H9 (cell line): ENCODE results near the gene CFI. TPM values are rescaled to one million over a fixed set of nuclear protein-coding genes. Genes with fewer than 3 reads are reported as not detected.

ENCODE experiments used
- DNase-seq: peaks from one replicate; pipeline ENCODE4 v3.0.0-alpha.2; 2017
- H2AFZ ChIP-seq: one replicate; pipeline ENCODE4 v1.6.1; 2013; ENCODE audit warnings: mild to moderate bottlenecking, low read length, control low read depth, moderate library complexity
- H2AK5ac ChIP-seq: 2 replicates; pipeline ENCODE4 v1.6.1; 2013; ENCODE audit warnings: low read length, control low read depth, mixed read lengths; ENCODE audit not compliant: insufficient read length
- H2BK120ac ChIP-seq: one replicate; pipeline ENCODE4 v1.6.1; 2013; ENCODE audit warnings: low read depth, mild to moderate bottlenecking, low read length, control low read depth, inconsistent platforms; ENCODE audit not compliant: poor library complexity, severe bottlenecking
- H2BK12ac ChIP-seq: 2 replicates; pipeline ENCODE4 v1.6.1; 2013; ENCODE audit warnings: low read length, control low read depth, mixed read lengths, low read depth; ENCODE audit not compliant: insufficient read length
- H2BK15ac ChIP-seq: 2 replicates; pipeline ENCODE4 v1.6.1; 2013; ENCODE audit warnings: low read depth, low read length, control low read depth
- H2BK20ac ChIP-seq: one replicate; pipeline ENCODE4 v1.6.1; 2013; ENCODE audit warnings: low read depth, mild to moderate bottlenecking, low read length, control low read depth, inconsistent platforms; ENCODE audit not compliant: poor library complexity, severe bottlenecking
- H2BK5ac ChIP-seq: 2 replicates; pipeline ENCODE4 v1.6.1; 2013; ENCODE audit warnings: low read length, control low read depth, mixed read lengths; ENCODE audit not compliant: insufficient read length
- H3K14ac ChIP-seq: 2 replicates; pipeline ENCODE4 v1.6.1; 2013; ENCODE audit warnings: low read length, control low read depth; ENCODE audit not compliant: insufficient read depth
- H3K18ac ChIP-seq: 2 replicates; pipeline ENCODE4 v1.6.1; 2013; ENCODE audit warnings: low read depth, mild to moderate bottlenecking, mixed read lengths, low read length, control low read depth; ENCODE audit not compliant: insufficient read length
- H3K23ac ChIP-seq: 2 replicates; pipeline ENCODE4 v1.6.1; 2013; ENCODE audit warnings: low read length, control low read depth, mixed read lengths, low read depth; ENCODE audit not compliant: insufficient read length
- H3K23me2 ChIP-seq: 2 replicates; pipeline ENCODE4 v1.6.1; 2013; ENCODE audit warnings: low read depth, mild to moderate bottlenecking, mixed read lengths, low read length, control low read depth; ENCODE audit not compliant: insufficient read length, poor library complexity, severe bottlenecking
- H3K27ac ChIP-seq: 2 replicates; pipeline ENCODE4 v1.5.1; 2013; ENCODE audit warnings: low read length, control low read depth, mixed read lengths, low read depth; ENCODE audit not compliant: insufficient read length
- H3K27me3 ChIP-seq: 2 replicates; pipeline ENCODE4 v1.6.1; 2013; ENCODE audit warnings: low read length, control low read depth, inconsistent platforms; ENCODE audit not compliant: insufficient read depth
- H3K4ac ChIP-seq: 2 replicates; pipeline ENCODE4 v1.6.1; 2013; ENCODE audit warnings: low read depth, mild to moderate bottlenecking, control low read depth, inconsistent platforms, low read length, moderate library complexity
- H3K4me1 ChIP-seq: 2 replicates; pipeline ENCODE4 v1.6.1; 2013; ENCODE audit warnings: low read length, control low read depth, inconsistent platforms; ENCODE audit not compliant: insufficient read depth
- H3K4me2 ChIP-seq: 2 replicates; pipeline ENCODE4 v1.6.1; 2013; ENCODE audit warnings: low read length, control low read depth, mixed read lengths; ENCODE audit not compliant: insufficient read length, insufficient read depth
- H3K56ac ChIP-seq: 2 replicates; pipeline ENCODE4 v1.6.1; 2013; ENCODE audit warnings: low read depth, mild to moderate bottlenecking, mixed read lengths, low read length, control low read depth; ENCODE audit not compliant: insufficient read length
- H3K79me1 ChIP-seq: 2 replicates; pipeline ENCODE4 v1.6.1; 2013; ENCODE audit warnings: low read depth, mild to moderate bottlenecking, moderate library complexity, low read length, control low read depth, inconsistent platforms; ENCODE audit not compliant: insufficient read depth, poor library complexity, severe bottlenecking
- H3K79me2 ChIP-seq: 2 replicates; pipeline ENCODE4 v1.6.1; 2013; ENCODE audit warnings: low read length, control low read depth, inconsistent platforms; ENCODE audit not compliant: insufficient read depth
- H3K9ac ChIP-seq: 2 replicates; pipeline ENCODE4 v1.6.1; 2013; ENCODE audit warnings: low read length, control low read depth, mixed read lengths; ENCODE audit not compliant: insufficient read length; ENCODE audit errors: extremely low read depth
- H3K9me3 ChIP-seq: one replicate; pipeline ENCODE4 v1.6.1; 2013; ENCODE audit warnings: low read depth, low read length, inconsistent platforms; ENCODE audit not compliant: control insufficient read depth
- H3T11ph ChIP-seq: one replicate; pipeline ENCODE4 v1.6.1; 2013; ENCODE audit warnings: mild to moderate bottlenecking, low read length, control low read depth, inconsistent platforms
- H4K20me1 ChIP-seq: one replicate; pipeline ENCODE4 v1.6.1; 2013; ENCODE audit not compliant: control insufficient read depth, insufficient read length, insufficient read depth
- H4K5ac ChIP-seq: 2 replicates; pipeline ENCODE4 v1.6.1; 2013; ENCODE audit warnings: low read depth, mild to moderate bottlenecking, mixed read lengths, low read length, control low read depth; ENCODE audit not compliant: insufficient read length
- H4K8ac ChIP-seq: replicated peaks from 2 replicates; pipeline ENCODE4 v1.6.1; 2013; ENCODE audit warnings: low read length, control low read depth, mixed read lengths, low read depth; ENCODE audit not compliant: insufficient read length
- H4K91ac ChIP-seq: 2 replicates; pipeline ENCODE4 v1.6.1; 2013; ENCODE audit warnings: low read depth, mild to moderate bottlenecking, moderate library complexity, mixed read lengths, low read length, control low read depth; ENCODE audit not compliant: insufficient read length
- H3K27ac Mint-ChIP-seq, 3 experiments: 2 replicates in 2 of 3; 3 replicates in 1 of 3; pipeline ENCODE4 v1.8.0; 2020 to 2021; ENCODE audit warnings: mixed read lengths in 3 of 3, mild to moderate bottlenecking in 1 of 3, moderate library complexity in 1 of 3
- H3K27me3 Mint-ChIP-seq: 2 replicates; pipeline ENCODE4 v1.8.0; 2021; ENCODE audit warnings: low read depth, mild to moderate bottlenecking, moderate library complexity, mixed read lengths
- H3K36me3 Mint-ChIP-seq, 3 experiments: 2 replicates in 2 of 3; 3 replicates in 1 of 3; pipeline ENCODE4 v1.8.0; 2020 to 2021; ENCODE audit warnings: low read depth in 3 of 3, mixed read lengths in 3 of 3; ENCODE audit not compliant: insufficient read depth in 1 of 3
- H3K4me1 Mint-ChIP-seq, 2 experiments: 2 replicates each; pipeline ENCODE4 v1.8.0; 2020; ENCODE audit warnings: mixed read lengths in 2 of 2
- H3K4me3 Mint-ChIP-seq, 2 experiments: 2 replicates in 1 of 2; 3 replicates in 1 of 2; pipeline ENCODE4 v1.8.0; 2020 to 2021; ENCODE audit warnings: mild to moderate bottlenecking in 2 of 2, mixed read lengths in 2 of 2, moderate library complexity in 1 of 2
- H3K9me3 Mint-ChIP-seq, 2 experiments: 2 replicates in 1 of 2; 3 replicates in 1 of 2; pipeline ENCODE4 v1.8.0; 2020; ENCODE audit warnings: mild to moderate bottlenecking in 2 of 2, mixed read lengths in 2 of 2, moderate library complexity in 1 of 2
- CTCF ChIP-seq: fragments of 200-600 bp; sonication (generic); conservative IDR thresholded peaks from 3 replicates; pipeline ENCODE4 v1.8.0; 2021; ENCODE audit warnings: antibody characterized with exemption, mild to moderate bottlenecking
- WGBS: extraction: QIAGEN DNeasy Blood & Tissue Kit; methylation state at CpG from one replicate; pipeline ENCODE4 v1.1.7; 2013; ENCODE audit warnings: missing lambda C conversion rate, low lambda C conversion rate, mixed read lengths; ENCODE audit not compliant: insufficient read length; ENCODE audit errors: extremely low coverage; 5-methylcytosine and 5-hydroxymethylcytosine counted together
- total RNA-seq: library from RNA; stranded (reverse); gene quantifications from 2 replicates; pipeline ENCODE4 v1.2.1, GENCODE V29; 2021

The CFI gene
- total RNA-seq, 1 experiment from 2014 or later: not detected

GRCh38 chr4:109815151-109816081 is 13.6 kb upstream of the CFI start, which contains the start of gene GAR1:
TSS of gene GAR1 (plus strand) at chr4:109815762. CDS start at chr4:109816165, 403 bp downstream.
- Histone ChIP-seq H3K9me3 (no peaks in the 10 kb centered on the region), H4K91ac (no peak within 1 kb of the TSS), H2BK5ac (no peak within 1 kb of the TSS), H4K5ac (no peak within 1 kb of the TSS), H3K4me1 (peaks cover 2% of the 10 kb centered on the region; the same call in 1 of the 2 replicates), H3K4ac (0 out of 2 replicates have a peak within 1 kb of the TSS, but pooled peaks have one; percentile 52), H3K4me2 (peak within 1 kb of the TSS; percentile 74), H2BK15ac (no peak within 1 kb of the TSS), H3K27ac (peak within 1 kb of the TSS; percentile 2), H3K23me2 (peaks cover 13% of the 10 kb centered on the region), H4K8ac (no peak within 1 kb of the TSS), H2BK120ac (peak within 1 kb of the TSS; percentile 71), H3K27me3 (no peaks in the 10 kb centered on the region), H3K23ac (no peak within 1 kb of the TSS), H3K9ac (peak within 1 kb of the TSS; percentile 82), H3K18ac (peak within 1 kb of the TSS; percentile 87), H3K79me2 (peaks cover 18% of the 10 kb centered on the region; the same call in 1 of the 2 replicates), H2AK5ac (no peak within 1 kb of the TSS), H2BK12ac (no peak within 1 kb of the TSS), H2BK20ac (peak within 1 kb of the TSS; percentile 84), H3K79me1 (peaks cover 3% of the 10 kb centered on the region), H3K14ac (peak within 1 kb of the TSS; percentile 79), H2AFZ (peak within 1 kb of the TSS; percentile 60), H3T11ph (no peak within 1 kb of the TSS), H4K20me1 (no peaks in the 10 kb centered on the region), H3K56ac (no peak within 1 kb of the TSS)
- Mint-ChIP-seq H3K27ac (peak within 1 kb of the TSS; percentile 98 to 99 (median 99)), H3K9me3 (peaks cover 0 to 2% of the 10 kb centered on the region in 2 experiments; a peak in 2 of 5 replicates), H3K4me3 (peak within 1 kb of the TSS; percentile 95 to 99), H3K4me1 (peaks cover 22 to 31% of the 10 kb centered on the region in 2 experiments), H3K36me3 (peaks cover 27 to 43% (median 35%) of the 10 kb centered on the region in 3 experiments), H3K27me3 (no peaks in the 10 kb centered on the region)
- peak; percentile 97 for DNase-seq
- TF ChIP-seq CTCF: no peak
- WGBS: no CpG with 5 or more reads among the region's 53 CpGs
